GM12874 (cell line): ENCODE results near the gene FYCO1.

Source experiments
- TF ChIP-seq, protein P1 (sequence below): IDR thresholded peaks from 2 replicates; pipeline ENCODE4 v1.5.1; 2011; ENCODE audit warnings: low read depth, mild to moderate bottlenecking, control low read depth, low read length, moderate library complexity; ENCODE audit not compliant: insufficient read depth

The FYCO1 gene

DNA sequence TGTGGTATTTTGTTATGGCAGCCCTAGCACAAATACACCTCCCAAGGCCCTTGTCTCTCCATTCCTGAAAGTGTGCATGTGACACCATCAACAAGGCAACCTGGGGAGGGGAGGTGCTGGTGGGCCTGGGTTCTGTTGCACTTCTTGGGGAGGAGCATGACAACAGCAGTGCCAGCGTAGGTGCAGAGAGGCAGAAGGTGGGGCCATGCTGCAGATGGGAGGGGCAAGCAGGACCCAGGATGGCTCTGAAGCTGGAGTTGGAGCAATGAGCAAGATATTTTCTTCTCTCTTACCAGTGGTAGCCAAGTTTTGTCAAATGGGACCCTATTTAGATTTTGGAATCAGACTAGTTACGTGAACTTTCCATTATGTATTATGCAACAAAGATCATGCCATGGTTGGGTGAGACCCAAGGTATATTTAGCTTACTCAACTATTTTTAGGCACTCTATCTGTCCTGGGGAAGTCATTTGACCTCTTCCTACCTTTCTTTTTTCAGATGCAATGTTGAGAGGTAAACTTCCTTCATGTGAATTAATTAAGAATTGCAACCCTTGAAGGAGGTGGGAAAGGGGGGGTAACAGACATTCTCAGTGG, 3.4 kb downstream of the FYCO1 start:
- TF ChIP-seq, protein P1, sequence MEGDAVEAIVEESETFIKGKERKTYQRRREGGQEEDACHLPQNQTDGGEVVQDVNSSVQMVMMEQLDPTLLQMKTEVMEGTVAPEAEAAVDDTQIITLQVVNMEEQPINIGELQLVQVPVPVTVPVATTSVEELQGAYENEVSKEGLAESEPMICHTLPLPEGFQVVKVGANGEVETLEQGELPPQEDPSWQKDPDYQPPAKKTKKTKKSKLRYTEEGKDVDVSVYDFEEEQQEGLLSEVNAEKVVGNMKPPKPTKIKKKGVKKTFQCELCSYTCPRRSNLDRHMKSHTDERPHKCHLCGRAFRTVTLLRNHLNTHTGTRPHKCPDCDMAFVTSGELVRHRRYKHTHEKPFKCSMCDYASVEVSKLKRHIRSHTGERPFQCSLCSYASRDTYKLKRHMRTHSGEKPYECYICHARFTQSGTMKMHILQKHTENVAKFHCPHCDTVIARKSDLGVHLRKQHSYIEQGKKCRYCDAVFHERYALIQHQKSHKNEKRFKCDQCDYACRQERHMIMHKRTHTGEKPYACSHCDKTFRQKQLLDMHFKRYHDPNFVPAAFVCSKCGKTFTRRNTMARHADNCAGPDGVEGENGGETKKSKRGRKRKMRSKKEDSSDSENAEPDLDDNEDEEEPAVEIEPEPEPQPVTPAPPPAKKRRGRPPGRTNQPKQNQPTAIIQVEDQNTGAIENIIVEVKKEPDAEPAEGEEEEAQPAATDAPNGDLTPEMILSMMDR: no peak

DNA sequence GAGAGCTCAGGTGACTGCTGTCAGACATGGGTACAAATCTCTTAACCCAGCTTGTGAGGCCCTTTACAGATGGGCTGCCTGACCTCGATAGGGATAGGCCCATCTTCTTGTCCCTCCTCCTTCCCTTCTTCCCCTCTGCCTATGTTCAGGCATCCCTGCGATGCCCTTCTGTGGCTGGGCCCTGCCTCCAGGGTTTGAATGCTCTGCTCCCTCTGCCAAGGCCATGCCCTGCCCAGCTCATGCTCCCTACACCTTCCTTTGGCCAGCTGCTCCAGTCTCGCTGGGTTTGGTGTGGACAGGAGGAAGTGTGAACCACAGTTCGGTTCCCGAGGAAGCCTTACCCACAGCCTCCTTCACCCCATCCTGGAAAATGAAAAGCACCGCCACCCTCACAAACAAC, 4.3 kb downstream of the FYCO1 start:
- TF ChIP-seq, protein P1: no peak

DNA sequence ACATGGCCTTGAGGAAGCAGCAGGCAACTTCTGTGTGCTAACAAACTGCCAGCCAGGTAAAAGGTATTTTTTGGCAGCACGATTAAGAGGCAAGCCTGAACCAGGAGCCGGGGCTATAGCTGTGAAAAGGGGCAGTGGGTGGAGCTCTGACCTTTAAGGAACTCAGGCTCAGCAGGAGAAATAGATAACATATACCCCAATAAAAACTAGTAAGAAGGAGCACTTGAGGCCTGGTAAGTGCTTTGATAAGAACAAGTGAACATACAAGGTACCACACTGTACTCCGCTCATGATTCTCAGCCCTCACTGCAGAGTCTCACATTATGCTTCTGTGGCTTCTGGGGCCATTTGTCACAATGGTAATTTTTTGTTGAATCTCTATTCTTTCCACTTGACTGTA, 5.4 kb downstream of the FYCO1 start:
- TF ChIP-seq, protein P1: no peak

DNA sequence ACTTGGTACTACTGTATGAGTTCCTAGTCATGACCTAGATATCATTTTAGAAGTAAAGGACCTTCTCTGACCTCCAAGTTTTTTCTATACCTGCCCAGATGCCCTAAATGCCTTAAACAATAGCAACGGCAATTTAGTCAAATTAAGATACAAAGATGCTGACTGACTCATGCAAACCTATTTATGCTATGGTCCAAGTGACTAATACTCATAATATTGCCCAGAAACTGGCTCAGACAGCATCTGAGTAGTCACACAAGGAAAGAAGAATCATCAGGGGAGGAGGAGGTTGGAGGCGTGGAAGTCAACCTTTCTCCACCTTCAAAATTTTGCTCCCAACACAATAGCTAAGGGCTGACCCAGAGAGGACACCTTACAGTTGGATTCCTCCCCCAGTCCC, 6.8 kb downstream of the FYCO1 start:
- TF ChIP-seq, protein P1: no peak

DNA sequence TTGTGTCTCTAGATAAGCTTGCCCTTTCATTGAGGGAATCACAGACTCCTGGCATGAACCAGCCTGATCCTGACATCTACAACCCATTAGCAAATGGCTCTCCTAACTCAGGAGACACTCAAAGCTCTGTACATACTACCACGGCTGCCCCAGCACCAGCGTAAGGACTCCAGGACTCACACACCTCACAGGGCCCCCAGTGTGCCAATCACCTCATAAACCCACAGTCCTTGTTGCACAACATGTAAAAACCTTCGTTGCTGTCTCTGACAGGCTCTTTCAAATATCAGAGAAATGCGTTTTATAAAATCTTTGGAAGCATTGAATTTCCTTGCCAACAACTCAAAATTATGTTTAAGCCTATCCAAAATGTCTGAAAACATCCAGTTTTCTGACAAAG, 7.3 kb downstream of the FYCO1 start:
- TF ChIP-seq, protein P1: no peak

DNA sequence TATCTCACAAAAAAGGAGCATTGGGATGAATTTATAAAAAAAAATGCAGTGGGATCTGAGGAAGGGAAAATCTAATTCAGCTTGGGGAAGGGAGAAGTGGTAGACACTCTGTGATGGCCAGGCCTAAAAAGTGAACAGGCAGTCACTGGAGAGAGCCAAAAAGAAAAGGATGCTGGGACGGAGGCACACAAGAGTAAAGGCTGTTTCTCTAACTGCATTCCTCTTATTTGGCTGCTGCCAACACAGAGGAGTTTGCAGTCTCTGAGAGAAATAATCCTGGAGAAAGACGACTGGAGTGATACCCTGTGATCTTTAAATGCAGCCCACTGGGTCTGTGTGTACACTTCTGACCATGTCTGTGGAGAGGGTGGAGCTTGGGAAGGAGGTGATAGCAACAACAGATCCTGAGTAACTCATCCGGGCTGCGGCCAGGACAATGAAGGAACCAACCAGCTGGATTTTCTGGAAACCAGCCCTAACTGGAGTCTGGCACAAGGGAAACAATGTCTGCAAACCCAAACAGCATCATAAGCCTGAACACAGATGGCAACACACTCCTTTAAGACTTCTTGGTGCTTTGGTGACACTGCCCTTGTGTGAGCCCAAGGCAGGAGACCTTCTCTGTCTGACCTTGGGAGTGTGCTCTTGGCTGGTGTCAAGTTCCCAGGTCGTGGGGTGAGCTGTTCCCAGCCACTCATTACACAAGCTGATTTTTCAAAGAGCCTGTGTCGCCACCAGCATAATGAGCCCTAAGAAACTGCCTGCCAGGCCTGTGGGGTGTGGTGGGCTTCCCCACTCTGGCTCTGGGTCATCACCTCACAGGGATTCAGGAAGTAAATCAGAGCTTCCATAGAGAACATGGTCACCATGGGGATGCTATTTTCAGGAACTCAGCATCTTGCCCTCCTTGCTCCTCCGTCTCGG, 8.0 kb downstream of the FYCO1 start:
- TF ChIP-seq, protein P1: no peak

DNA sequence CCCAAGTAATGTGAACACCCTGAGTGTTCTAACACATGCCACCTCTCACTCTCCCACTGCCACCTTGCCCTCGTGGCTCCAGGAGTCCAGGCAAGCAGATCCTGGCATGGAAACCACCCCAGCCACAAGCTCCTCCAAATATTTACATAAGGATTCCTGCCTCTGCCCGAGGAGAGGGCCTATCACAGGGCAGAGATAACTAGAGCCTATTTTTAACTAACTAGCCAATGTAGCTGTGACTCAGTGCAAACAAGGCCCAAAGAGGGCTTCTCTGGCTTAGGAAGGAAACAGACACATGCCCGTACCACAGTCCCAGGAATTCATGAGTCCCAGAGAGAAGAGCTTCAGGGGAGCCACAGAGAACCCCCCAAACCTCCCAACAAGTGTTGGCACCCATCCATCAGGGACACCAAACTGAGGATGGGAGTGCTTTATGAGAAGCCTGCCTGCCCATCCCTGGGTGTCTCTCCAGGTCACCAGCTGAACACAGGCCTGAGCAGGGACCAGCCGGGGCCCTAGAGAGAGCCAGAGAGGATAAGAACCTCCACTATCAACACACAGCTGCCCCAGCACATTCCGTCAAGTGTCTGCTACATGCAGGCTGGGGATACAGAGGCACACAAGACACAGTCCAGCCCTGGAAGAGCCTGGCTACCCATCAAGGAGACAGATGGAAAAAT, 9.2 kb downstream of the FYCO1 start:
- TF ChIP-seq, protein P1: no peak
